Lower leg skin (tissue), 4 donors: ENCODE results near the gene SOCS6. TPM values are rescaled to one million over a fixed set of nuclear protein-coding genes. Genes with fewer than 3 reads are reported as not detected.

ENCODE experiments used
- DNase-seq, 2 donors: peaks; one replicate each; pipeline ENCODE4 v3.0.0-alpha.2; 2019; ENCODE audit warnings: low spot score in 2 of 2
- H3K4me3 ChIP-seq: fragments of 200-600 bp; sonication (generic); 2 replicates; pipeline ENCODE4 v1.5.1; 2017; ENCODE audit warnings: mild to moderate bottlenecking, low read depth; ENCODE audit not compliant: poor library complexity, severe bottlenecking
- CTCF ChIP-seq, 3 donors: fragments of 450-650 bp; IDR thresholded peaks; one replicate each; pipeline ENCODE4 v1.5.1; 2016; ENCODE audit warnings: antibody characterized with exemption in 3 of 3, mild to moderate bottlenecking in 3 of 3, moderate library complexity in 2 of 3
- POLR2A ChIP-seq, 2 donors: fragments of 450-650 bp; IDR thresholded peaks; one replicate each; pipeline ENCODE4 v1.6.1; 2016 to 2017; ENCODE audit warnings: antibody characterized with exemption in 2 of 2, mild to moderate bottlenecking in 1 of 2, moderate library complexity in 1 of 2
- WGBS, 2 donors: methylation state at CpG; one replicate each; pipeline ENCODE4 v1.1.5; 2018; 5-methylcytosine and 5-hydroxymethylcytosine counted together
- intact Hi-C: fragments of 100-400 bp; cut with DNase I; formaldehyde crosslinking; loops from one replicate; pipeline ENCODE4 v1.15.0; 2023; ENCODE audit warnings: low total_unique reads
- total RNA-seq, 4 donors: library from RNA; depleted of rRNA; stranded (reverse); fragments of >200 nt; gene quantifications; one replicate each; pipeline ENCODE4 v1.1.0, GENCODE V29; 2016

SOCS6 gene
- total RNA-seq, 4 donors from 2014 or later, result 13.3 to 19.7 (median 18.7) TPM

GRCh38 chr18:70333757-70334156 lies 44.9 kb downstream of the SOCS6 start:
- intact Hi-C loops, result no loop called here
- 48 to 66% methylated on average over 2 of the region's 2 CpGs for WGBS, 2 donors
- TF ChIP-seq POLR2A (IDR thresholded peaks at IDR 0.05) (no peak), CTCF (IDR thresholded peaks at IDR 0.05) (no peak)
- H3K4me3 ChIP-seq, result no peak overlapping the region
- DNase-seq, result no peak

- TF ChIP-seq CTCF (IDR thresholded peaks at IDR 0.05) (no peak), POLR2A (IDR thresholded peaks at IDR 0.05) (no peak)
- 94 to 100% methylated on average over 1 of the region's 1 CpG for WGBS, 2 donors
- no peak for DNase-seq
- H3K4me3 ChIP-seq, result no peak overlapping the region
- intact Hi-C loops, result no loop called here
Measured at GRCh38 chr18:70334264-70334663, 45.4 kb downstream of the SOCS6 start.

- DNase-seq, result no peak
- intact Hi-C loops, result no loop called here
- WGBS, 2 donors, result 73 to 80% methylated on average over 5 of the region's 5 CpGs
- TF ChIP-seq CTCF (IDR thresholded peaks at IDR 0.05), result no peak
- TF ChIP-seq POLR2A (IDR thresholded peaks at IDR 0.05), result no peak
- no peak overlapping the region for H3K4me3 ChIP-seq
Measured at GRCh38 chr18:70334728-70335329, 46.0 kb downstream of the SOCS6 start.

GRCh38 chr18:70335892-70336726 lies 47.3 kb downstream of the SOCS6 start:
- intact Hi-C loops, result no loop called here

GRCh38 chr18:70337139-70337972 lies 48.5 kb downstream of the SOCS6 start:
- intact Hi-C loops, result no loop called here
- H3K4me3 ChIP-seq, result no peak overlapping the region
- peak in 1 of 2 donors; percentile 27 for DNase-seq
- TF ChIP-seq POLR2A (IDR thresholded peaks at IDR 0.05), result no peak
- TF ChIP-seq CTCF (IDR thresholded peaks at IDR 0.05), result no peak
- WGBS, 2 donors, result 69 to 75% methylated on average over 4 of the region's 4 CpGs

More at GRCh38 chr18:70335892-70336726, 47.3 kb downstream of the SOCS6 start:
- no peak for TF ChIP-seq POLR2A (IDR thresholded peaks at IDR 0.05)
- TF ChIP-seq CTCF (IDR thresholded peaks at IDR 0.05), result no peak
- H3K4me3 ChIP-seq, result no peak overlapping the region
- 72 to 78% methylated on average over 5 of the region's 5 CpGs for WGBS, 2 donors
- DNase-seq, result no peak
